ENCODE results near the gene DEK. TPM values are rescaled to one million over a fixed set of nuclear protein-coding genes. Genes with fewer than 3 reads are reported as not detected.

Gene DEK
- total RNA-seq, 4 donors from 2014 or later: 69.5 to 106 (median 93.0) TPM

- Histone ChIP-seq H3K27ac (no peak overlapping the region), H3K27me3 (no peaks in the 10 kb centered on the region), H3K9me3 (no peaks in the 10 kb centered on the region), H3K36me3 (peaks cover 0 to 78% (median 5%) of the 10 kb centered on the region in 3 donors), H3K4me3 (no peak overlapping the region), H3K4me1 (peaks cover 0 to 4% (median 0%) of the 10 kb centered on the region in 3 donors)
- 56 to 60% methylated on average over 7 of the region's 7 CpGs for WGBS, 2 donors
- TF ChIP-seq CTCF (IDR thresholded peaks at IDR 0.05) (no peak), POLR2A (IDR thresholded peaks at IDR 0.05) (no peak)
- intact Hi-C loops (cut with DNase I): no loop called here
- DNase-seq: no peak
Observed at GRCh38 chr6:18215436-18215835, 48.9 kb downstream of the DEK start.

- no peak for DNase-seq
- no peak overlapping the region for H3K27ac ChIP-seq
- TF ChIP-seq POLR2A (IDR thresholded peaks at IDR 0.05) (no peak), CTCF (IDR thresholded peaks at IDR 0.05) (no peak)
- H3K4me1 ChIP-seq: no peaks in the 10 kb centered on the region
- no peaks in the 10 kb centered on the region for H3K9me3 ChIP-seq
- no peaks in the 10 kb centered on the region for H3K27me3 ChIP-seq
- H3K36me3 ChIP-seq: peaks cover 0 to 75% (median 5%) of the 10 kb centered on the region in 3 donors
- no peak overlapping the region for H3K4me3 ChIP-seq
- WGBS, 2 donors: 67 to 82% methylated on average over 4 of the region's 4 CpGs
- intact Hi-C loops (cut with DNase I): no loop called here
Observed at GRCh38 chr6:18214003-18214402, 50.3 kb downstream of the DEK start.

GRCh38 chr6:18213439-18213838 lies 50.9 kb downstream of the DEK start:
- 85 to 88% methylated on average over 9 of the region's 9 CpGs for WGBS, 2 donors
- intact Hi-C loops (cut with DNase I): no loop called here
- TF ChIP-seq CTCF (IDR thresholded peaks at IDR 0.05): no peak
- TF ChIP-seq POLR2A (IDR thresholded peaks at IDR 0.05): no peak

GRCh38 chr6:18212231-18212630 lies 52.1 kb downstream of the DEK start:
- Histone ChIP-seq H3K4me1 (no peaks in the 10 kb centered on the region), H3K9me3 (no peaks in the 10 kb centered on the region), H3K36me3 (peaks cover 0 to 72% (median 5%) of the 10 kb centered on the region in 3 donors), H3K4me3 (no peak overlapping the region), H3K27me3 (no peaks in the 10 kb centered on the region), H3K27ac (no peak overlapping the region)
- intact Hi-C loops (cut with DNase I): no loop called here
- TF ChIP-seq POLR2A (IDR thresholded peaks at IDR 0.05): no peak
- no peak for TF ChIP-seq CTCF (IDR thresholded peaks at IDR 0.05)
- WGBS, 2 donors: 80 to 81% methylated on average over 4 of the region's 4 CpGs
- DNase-seq: no peak

More at GRCh38 chr6:18213439-18213838, 50.9 kb downstream of the DEK start:
- Histone ChIP-seq H3K4me1 (no peaks in the 10 kb centered on the region), H3K27ac (no peak overlapping the region), H3K9me3 (no peaks in the 10 kb centered on the region), H3K36me3 (peaks cover 0 to 72% (median 5%) of the 10 kb centered on the region in 3 donors), H3K27me3 (no peaks in the 10 kb centered on the region), H3K4me3 (no peak overlapping the region)
- DNase-seq: no peak

GRCh38 chr6:18211338-18211737 lies 53.0 kb downstream of the DEK start:
- no peaks in the 10 kb centered on the region for H3K9me3 ChIP-seq
- H3K36me3 ChIP-seq: peaks cover 0 to 72% (median 5%) of the 10 kb centered on the region in 3 donors
- TF ChIP-seq POLR2A (IDR thresholded peaks at IDR 0.05) (no peak), CTCF (IDR thresholded peaks at IDR 0.05) (no peak)
- WGBS, 2 donors: 88% methylated on average over 6 of the region's 6 CpGs
- DNase-seq: no peak
- no peak overlapping the region for H3K27ac ChIP-seq
- intact Hi-C loops (cut with DNase I): no loop called here
- no peaks in the 10 kb centered on the region for H3K4me1 ChIP-seq
- H3K4me3 ChIP-seq: no peak overlapping the region
- no peaks in the 10 kb centered on the region for H3K27me3 ChIP-seq
